Hepatic stellate cell (primary cell): ENCODE results near the gene SLC25A43.

Source experiments
- DNase-seq: peaks from one replicate; pipeline ENCODE4 v3.0.0; 2011; ENCODE audit warnings: low spot score

Gene SLC25A43

GRCh38 chrX:119500061-119500800 lies 101.1 kb downstream of the SLC25A43 start:
- no peak for DNase-seq

GRCh38 chrX:119501511-119502148 lies 102.5 kb downstream of the SLC25A43 start:
- DNase-seq, result no peak

GRCh38 chrX:119502727-119503483 lies 103.8 kb downstream of the SLC25A43 start:
- peak; percentile 31 for DNase-seq

- DNase-seq, result peak; percentile 82
Observed at GRCh38 chrX:119503484-119503861, 104.3 kb downstream of the SLC25A43 start.
